Thyroid gland (tissue), 4 donors: ENCODE results near the gene PSMD11. TPM values are rescaled to one million over a fixed set of nuclear protein-coding genes. Genes with fewer than 3 reads are reported as not detected.
A peak's percentile ranks its signal among the peaks of the same experiment; 100 is the strongest.

Source experiments
- DNase-seq, 2 donors: peaks; one replicate each; pipeline ENCODE4 v3.0.0-alpha.2; 2019
- H3K27ac ChIP-seq, 3 donors: fragments of 200-600 bp; sonication (generic); 1 replicate in 2 of 3; 2 replicates in 1 of 3; pipeline ENCODE4 v1.5.1; 2016 to 2019; ENCODE audit warnings: mild to moderate bottlenecking in 1 of 3, moderate library complexity in 1 of 3
- H3K27me3 ChIP-seq: fragments of 200-600 bp; sonication (generic); one replicate; pipeline ENCODE4 v1.5.1; 2019
- H3K36me3 ChIP-seq, 2 donors: fragments of 200-600 bp; sonication (generic); one replicate each; pipeline ENCODE4 v1.5.1; 2016 to 2019
- H3K4me1 ChIP-seq, 2 donors: fragments of 200-600 bp; sonication (generic); one replicate each; pipeline ENCODE4 v1.5.1; 2017 to 2019
- H3K4me3 ChIP-seq, 3 donors: fragments of 200-600 bp; sonication (generic); replicated peaks in 1 of 3; 1 replicate in 2 of 3; 2 replicates in 1 of 3; pipeline ENCODE4 v1.5.1; 2016; ENCODE audit warnings: mild to moderate bottlenecking in 1 of 3
- H3K9me3 ChIP-seq: fragments of 200-600 bp; sonication (generic); one replicate; pipeline ENCODE4 v1.5.1; 2017
- POLR2A ChIP-seq, 2 donors: fragments of 450-650 bp; IDR thresholded peaks; one replicate each; pipeline ENCODE4 v1.6.1; 2017; ENCODE audit warnings: antibody characterized with exemption in 2 of 2, mild to moderate bottlenecking in 2 of 2, moderate library complexity in 1 of 2
- WGBS, 2 donors: methylation state at CpG; one replicate each; pipeline ENCODE4 v1.1.5; 2017; 5-methylcytosine and 5-hydroxymethylcytosine counted together
- intact Hi-C: fragments of 100-400 bp; cut with DNase I; formaldehyde crosslinking; loops from one replicate; pipeline ENCODE4 v1.15.1; 2023
- total RNA-seq, 4 donors: library from RNA; depleted of rRNA; stranded (reverse); fragments of >200 nt; gene quantifications; one replicate each; pipeline ENCODE4 v1.2.3, GENCODE V29; 2016
- TF ChIP-seq, protein P1 (sequence below), 6 experiments: fragments of 200-600 bp in 3 of 6; fragments of 450-650 bp in 3 of 6; sonication (generic) in 3 of 6; IDR thresholded peaks; one replicate each; pipeline ENCODE4 v1.5.1; 2016 to 2019; ENCODE audit warnings: antibody characterized with exemption in 6 of 6, mild to moderate bottlenecking in 2 of 6, inconsistent platforms in 1 of 6, moderate library complexity in 1 of 6

Gene PSMD11
- total RNA-seq, 4 donors from 2014 or later = 41.3 to 73.8 (median 64.3) TPM

DNA sequence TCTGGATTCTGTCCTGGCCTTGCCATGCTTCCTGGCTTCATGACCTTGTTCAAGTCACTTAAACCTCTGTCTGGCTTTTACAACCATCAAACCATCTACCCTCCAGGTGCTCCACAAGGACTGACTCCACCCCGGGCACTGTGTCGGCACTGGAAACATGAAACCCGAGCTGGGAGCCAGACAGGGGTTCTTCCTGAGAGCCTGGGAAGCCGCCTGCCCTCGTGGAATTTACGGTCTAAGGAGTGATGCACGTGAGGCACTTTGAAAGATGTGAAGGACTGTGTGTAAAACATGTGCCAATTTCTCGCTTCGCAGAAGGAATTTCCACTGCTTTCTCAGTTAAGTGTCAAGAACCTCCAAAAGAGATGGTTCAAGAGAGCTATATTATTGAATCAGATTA is 54.1 kb downstream of the PSMD11 start:
- H3K36me3 ChIP-seq = no peaks in the 10 kb centered on the region
- no peak for TF ChIP-seq POLR2A (IDR thresholded peaks at IDR 0.05)
- TF ChIP-seq, protein P1, sequence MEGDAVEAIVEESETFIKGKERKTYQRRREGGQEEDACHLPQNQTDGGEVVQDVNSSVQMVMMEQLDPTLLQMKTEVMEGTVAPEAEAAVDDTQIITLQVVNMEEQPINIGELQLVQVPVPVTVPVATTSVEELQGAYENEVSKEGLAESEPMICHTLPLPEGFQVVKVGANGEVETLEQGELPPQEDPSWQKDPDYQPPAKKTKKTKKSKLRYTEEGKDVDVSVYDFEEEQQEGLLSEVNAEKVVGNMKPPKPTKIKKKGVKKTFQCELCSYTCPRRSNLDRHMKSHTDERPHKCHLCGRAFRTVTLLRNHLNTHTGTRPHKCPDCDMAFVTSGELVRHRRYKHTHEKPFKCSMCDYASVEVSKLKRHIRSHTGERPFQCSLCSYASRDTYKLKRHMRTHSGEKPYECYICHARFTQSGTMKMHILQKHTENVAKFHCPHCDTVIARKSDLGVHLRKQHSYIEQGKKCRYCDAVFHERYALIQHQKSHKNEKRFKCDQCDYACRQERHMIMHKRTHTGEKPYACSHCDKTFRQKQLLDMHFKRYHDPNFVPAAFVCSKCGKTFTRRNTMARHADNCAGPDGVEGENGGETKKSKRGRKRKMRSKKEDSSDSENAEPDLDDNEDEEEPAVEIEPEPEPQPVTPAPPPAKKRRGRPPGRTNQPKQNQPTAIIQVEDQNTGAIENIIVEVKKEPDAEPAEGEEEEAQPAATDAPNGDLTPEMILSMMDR (IDR thresholded peaks at IDR 0.05) = no peak
- intact Hi-C loops = no loop called here
- H3K27ac ChIP-seq = no peak overlapping the region
- H3K27me3 ChIP-seq = no peaks in the 10 kb centered on the region
- no peaks in the 10 kb centered on the region for H3K4me1 ChIP-seq
- peak; percentile 63 to 71 for DNase-seq
- H3K4me3 ChIP-seq = no peak overlapping the region
- H3K9me3 ChIP-seq = no peaks in the 10 kb centered on the region
- 37 to 52% methylated on average over 9 of the region's 9 CpGs for WGBS, 2 donors

DNA sequence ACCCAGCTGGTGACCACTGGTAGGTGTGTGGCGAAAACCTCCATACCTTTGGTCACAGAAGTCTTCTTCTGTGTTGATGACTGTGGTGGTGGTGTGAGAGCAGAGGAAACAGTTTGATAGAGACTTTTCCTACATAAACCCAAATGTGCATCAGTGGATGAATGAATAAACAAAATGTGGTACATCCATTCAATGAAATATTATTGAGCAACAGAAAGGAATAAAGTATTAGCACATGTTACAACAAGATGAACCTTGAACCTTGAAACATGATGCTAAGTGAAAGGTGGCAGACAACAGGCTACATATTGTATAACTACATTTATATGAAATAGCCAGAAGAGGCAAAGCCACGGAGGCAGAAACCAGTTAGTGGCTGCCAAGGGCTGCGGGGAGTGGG is 57.7 kb downstream of the PSMD11 start:
- intact Hi-C loops = no loop called here
- H3K36me3 ChIP-seq = no peaks in the 10 kb centered on the region
- no peaks in the 10 kb centered on the region for H3K4me1 ChIP-seq
- no peaks in the 10 kb centered on the region for H3K27me3 ChIP-seq
- H3K4me3 ChIP-seq = no peak overlapping the region
- TF ChIP-seq, protein P1 (IDR thresholded peaks at IDR 0.05) = no peak
- TF ChIP-seq POLR2A (IDR thresholded peaks at IDR 0.05) = no peak
- no peak for DNase-seq
- 96 to 97% methylated on average over 3 of the region's 3 CpGs for WGBS, 2 donors
- H3K27ac ChIP-seq = no peak overlapping the region
- no peaks in the 10 kb centered on the region for H3K9me3 ChIP-seq

DNA sequence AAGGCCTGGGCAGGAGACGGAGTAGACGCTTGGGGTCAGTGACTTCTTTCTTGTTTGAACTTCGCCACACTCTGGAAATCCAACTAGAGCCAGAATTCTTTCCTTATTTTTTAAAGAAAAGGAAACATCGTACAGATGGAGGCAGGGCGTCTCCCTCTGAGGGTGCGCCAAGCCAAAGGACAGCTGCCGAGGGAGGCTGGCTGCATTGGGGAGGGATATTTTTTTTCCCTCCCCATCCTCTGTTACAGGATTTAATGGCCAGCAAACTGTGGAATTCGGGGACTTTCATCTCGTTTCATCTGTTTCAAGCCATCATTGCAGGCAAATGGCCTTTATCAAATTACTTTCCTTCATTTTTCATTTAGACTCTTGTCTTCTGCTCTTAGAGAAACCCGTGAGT is 58.4 kb downstream of the PSMD11 start:
- no peak overlapping the region for H3K4me3 ChIP-seq
- H3K27ac ChIP-seq = no peak overlapping the region
- WGBS, 2 donors = 78 to 84% methylated on average over 10 of the region's 10 CpGs
- no peaks in the 10 kb centered on the region for H3K9me3 ChIP-seq
- intact Hi-C loops = no loop called here
- no peaks in the 10 kb centered on the region for H3K27me3 ChIP-seq
- DNase-seq = no peak
- H3K36me3 ChIP-seq = no peaks in the 10 kb centered on the region
- TF ChIP-seq, protein P1 (IDR thresholded peaks at IDR 0.05) = no peak
- TF ChIP-seq POLR2A (IDR thresholded peaks at IDR 0.05) = no peak
- no peaks in the 10 kb centered on the region for H3K4me1 ChIP-seq

DNA sequence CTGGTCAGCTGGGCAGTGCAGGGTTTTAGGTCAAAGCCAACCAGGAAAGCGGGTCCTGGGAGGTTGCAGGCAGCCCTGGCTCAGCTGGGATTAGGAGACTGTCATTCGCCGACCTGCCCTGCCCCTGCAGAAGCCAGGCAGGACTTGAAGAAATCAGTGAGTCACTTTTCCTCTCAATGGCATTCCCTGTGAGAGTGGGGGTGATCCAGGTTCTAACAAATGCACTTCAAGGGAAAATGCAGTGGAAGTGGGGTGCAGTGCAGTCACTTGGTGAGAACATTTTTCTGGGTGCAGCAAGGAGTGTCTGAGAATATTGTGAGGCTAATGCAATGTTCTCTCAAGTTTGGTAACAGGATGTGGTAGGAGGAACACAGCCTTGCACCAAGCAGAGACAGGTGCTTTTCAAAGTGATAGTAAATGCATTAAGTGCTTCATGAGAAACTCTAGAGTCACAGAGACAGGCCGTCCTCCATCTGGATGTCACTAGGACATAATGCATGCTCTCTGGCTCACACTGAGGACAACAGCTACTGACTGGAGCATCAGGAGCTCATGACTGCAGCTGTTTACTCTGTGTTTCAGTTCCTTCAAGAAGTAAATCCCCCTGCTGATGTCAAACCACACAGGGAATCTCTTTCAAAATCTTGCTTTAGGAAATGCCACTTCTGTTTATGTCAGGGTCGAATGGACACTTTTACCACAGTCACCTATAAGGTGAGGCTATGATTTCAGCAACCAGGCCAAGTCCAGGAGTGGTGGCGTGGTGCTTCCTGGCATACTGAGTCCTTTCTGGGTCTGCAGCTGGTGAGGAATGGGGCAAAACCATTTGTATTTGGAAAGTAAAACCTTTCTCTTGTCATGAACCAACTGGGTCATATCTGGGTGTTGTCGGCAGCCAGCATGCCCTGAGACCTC is 59.2 kb downstream of the PSMD11 start:
- intact Hi-C loops = no loop called here
- DNase-seq = no peak
- Histone ChIP-seq H3K36me3 (no peaks in the 10 kb centered on the region), H3K4me3 (no peak overlapping the region), H3K27ac (no peak overlapping the region), H3K27me3 (no peaks in the 10 kb centered on the region), H3K9me3 (no peaks in the 10 kb centered on the region), H3K4me1 (no peaks in the 10 kb centered on the region)
- WGBS, 2 donors = 69 to 79% methylated on average over 7 of the region's 7 CpGs
- TF ChIP-seq, protein P1 (IDR thresholded peaks at IDR 0.05) = no peak
- no peak for TF ChIP-seq POLR2A (IDR thresholded peaks at IDR 0.05)
